ENCODE results near the gene UROC1.

DNA sequence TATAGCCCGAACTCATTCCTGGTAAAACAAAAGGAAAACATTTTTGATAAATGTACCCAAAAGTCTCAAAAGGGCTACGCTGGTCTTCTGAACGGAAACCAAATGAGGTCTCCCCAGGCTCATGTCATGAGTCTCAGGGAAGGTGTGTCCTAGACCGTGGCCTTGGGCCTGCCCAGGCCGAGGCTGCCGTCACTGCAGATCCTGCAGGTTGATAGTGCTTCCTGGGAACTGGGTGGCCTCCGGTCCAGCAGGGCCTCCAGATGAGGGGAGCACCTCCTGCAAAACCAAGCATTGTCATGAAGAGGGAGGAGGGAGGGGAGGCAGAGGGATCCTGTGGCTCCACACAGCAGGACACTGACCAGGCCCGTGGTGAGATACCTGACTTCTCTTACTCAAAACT is 79.4 kb downstream of the UROC1 start:
- TF ChIP-seq EZH2 (IDR thresholded peaks at IDR 0.05; ENCODE audit: low read depth, unreplicated experiment) = no peak
- TF ChIP-seq, protein P1, sequence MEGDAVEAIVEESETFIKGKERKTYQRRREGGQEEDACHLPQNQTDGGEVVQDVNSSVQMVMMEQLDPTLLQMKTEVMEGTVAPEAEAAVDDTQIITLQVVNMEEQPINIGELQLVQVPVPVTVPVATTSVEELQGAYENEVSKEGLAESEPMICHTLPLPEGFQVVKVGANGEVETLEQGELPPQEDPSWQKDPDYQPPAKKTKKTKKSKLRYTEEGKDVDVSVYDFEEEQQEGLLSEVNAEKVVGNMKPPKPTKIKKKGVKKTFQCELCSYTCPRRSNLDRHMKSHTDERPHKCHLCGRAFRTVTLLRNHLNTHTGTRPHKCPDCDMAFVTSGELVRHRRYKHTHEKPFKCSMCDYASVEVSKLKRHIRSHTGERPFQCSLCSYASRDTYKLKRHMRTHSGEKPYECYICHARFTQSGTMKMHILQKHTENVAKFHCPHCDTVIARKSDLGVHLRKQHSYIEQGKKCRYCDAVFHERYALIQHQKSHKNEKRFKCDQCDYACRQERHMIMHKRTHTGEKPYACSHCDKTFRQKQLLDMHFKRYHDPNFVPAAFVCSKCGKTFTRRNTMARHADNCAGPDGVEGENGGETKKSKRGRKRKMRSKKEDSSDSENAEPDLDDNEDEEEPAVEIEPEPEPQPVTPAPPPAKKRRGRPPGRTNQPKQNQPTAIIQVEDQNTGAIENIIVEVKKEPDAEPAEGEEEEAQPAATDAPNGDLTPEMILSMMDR (conservative IDR thresholded peaks at IDR 0.05; ENCODE audit: low read depth in 2 of 2) = no peak
- TF ChIP-seq POLR2AphosphoS5 (IDR thresholded peaks at IDR 0.05; ENCODE audit: low read depth) = no peak
- no peak for TF ChIP-seq CREB1 (CRISPR knock-in tag; IDR thresholded peaks at IDR 0.05; ENCODE audit: low read depth)
- no peak for TF ChIP-seq ETS1 (IDR thresholded peaks at IDR 0.05)
- TF ChIP-seq EZH2phosphoT487 (IDR thresholded peaks at IDR 0.05; ENCODE audit: unreplicated experiment) = no peak
- TF ChIP-seq REST (IDR thresholded peaks at IDR 0.05; ENCODE audit: unreplicated experiment) = no peak
